ENCODE results near the gene ADM2.

GRCh38 chr22:50470491-50470890 is 10.9 kb upstream of the ADM2 start:
- no peak for TF ChIP-seq POLR2AphosphoS5 (IDR thresholded peaks at IDR 0.05; ENCODE audit: insufficient read depth in 1 of 2, low read depth in 1 of 2)
- no peak for TF ChIP-seq CTCF (IDR thresholded peaks at IDR 0.05)
- TF ChIP-seq POLR2A (IDR thresholded peaks at IDR 0.05), result no peak

All from vagina (tissue), 2 donors.